Sigmoid colon (tissue), 4 donors: ENCODE results near the gene SUGCT.

Experiments
- CTCF ChIP-seq, 4 experiments: fragments of 450-650 bp in 3 of 4; fragments of 200-600 bp in 1 of 4; IDR thresholded peaks; one replicate each; pipeline ENCODE4 v1.5.1; 2016 to 2019; ENCODE audit warnings: antibody characterized with exemption in 4 of 4, mild to moderate bottlenecking in 3 of 4, moderate library complexity in 2 of 4
- EP300 ChIP-seq, 4 donors: sonication (generic); formaldehyde crosslinking; IDR thresholded peaks; one replicate each; pipeline ENCODE4 v1.6.1; 2017; ENCODE audit warnings: antibody characterized with exemption in 4 of 4
- POLR2A ChIP-seq, 2 donors: fragments of 450-650 bp; IDR thresholded peaks; one replicate each; pipeline ENCODE4 v1.6.1; 2016; ENCODE audit warnings: antibody characterized with exemption in 2 of 2, mild to moderate bottlenecking in 2 of 2, moderate library complexity in 2 of 2
- POLR2AphosphoS5 ChIP-seq, 4 donors: sonication (generic); formaldehyde crosslinking; IDR thresholded peaks; one replicate each; pipeline ENCODE4 v1.6.1; 2017; ENCODE audit warnings: antibody characterized with exemption in 4 of 4

DNA sequence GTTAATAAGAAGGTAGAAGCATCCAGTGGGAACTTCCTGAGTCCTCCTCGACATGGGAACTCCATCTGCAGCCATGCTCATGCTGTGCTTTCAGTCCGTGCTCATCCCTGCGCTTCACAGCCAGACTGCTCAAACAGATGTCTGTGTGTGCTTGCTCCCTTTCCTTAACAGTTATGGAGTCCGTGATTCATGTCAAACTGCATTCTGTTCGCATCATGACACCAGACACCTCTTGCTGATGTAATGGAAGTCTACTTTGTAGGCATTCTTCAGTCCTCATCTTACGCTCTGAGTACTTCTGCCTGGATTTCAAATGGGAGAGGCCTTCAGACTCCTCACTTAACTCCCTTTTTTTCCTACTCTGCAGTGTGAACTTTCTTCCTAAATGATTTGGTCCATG lies 304.9 kb downstream of the SUGCT start:
- TF ChIP-seq POLR2AphosphoS5 (IDR thresholded peaks at IDR 0.05) = no peak
- no peak for TF ChIP-seq CTCF (IDR thresholded peaks at IDR 0.05)
- TF ChIP-seq POLR2A (IDR thresholded peaks at IDR 0.05) = no peak
- no peak for TF ChIP-seq EP300 (IDR thresholded peaks at IDR 0.05)
